ENCODE data around the gene SPINK1. TPM values are rescaled to one million over a fixed set of nuclear protein-coding genes. Genes with fewer than 3 reads are reported as not detected.
"Not testable (repeated sequence)": the region's sequence is repeated elsewhere in the genome, so short reads cannot be mapped to it uniquely, and the experiment has no call there.

The SPINK1 gene
- total and polyA plus RNA-seq, 4 donors = 4.0 to 20.2 (median 15.0) TPM

- no peak overlapping the region for H3K4me3 ChIP-seq
- TF ChIP-seq, protein P1, sequence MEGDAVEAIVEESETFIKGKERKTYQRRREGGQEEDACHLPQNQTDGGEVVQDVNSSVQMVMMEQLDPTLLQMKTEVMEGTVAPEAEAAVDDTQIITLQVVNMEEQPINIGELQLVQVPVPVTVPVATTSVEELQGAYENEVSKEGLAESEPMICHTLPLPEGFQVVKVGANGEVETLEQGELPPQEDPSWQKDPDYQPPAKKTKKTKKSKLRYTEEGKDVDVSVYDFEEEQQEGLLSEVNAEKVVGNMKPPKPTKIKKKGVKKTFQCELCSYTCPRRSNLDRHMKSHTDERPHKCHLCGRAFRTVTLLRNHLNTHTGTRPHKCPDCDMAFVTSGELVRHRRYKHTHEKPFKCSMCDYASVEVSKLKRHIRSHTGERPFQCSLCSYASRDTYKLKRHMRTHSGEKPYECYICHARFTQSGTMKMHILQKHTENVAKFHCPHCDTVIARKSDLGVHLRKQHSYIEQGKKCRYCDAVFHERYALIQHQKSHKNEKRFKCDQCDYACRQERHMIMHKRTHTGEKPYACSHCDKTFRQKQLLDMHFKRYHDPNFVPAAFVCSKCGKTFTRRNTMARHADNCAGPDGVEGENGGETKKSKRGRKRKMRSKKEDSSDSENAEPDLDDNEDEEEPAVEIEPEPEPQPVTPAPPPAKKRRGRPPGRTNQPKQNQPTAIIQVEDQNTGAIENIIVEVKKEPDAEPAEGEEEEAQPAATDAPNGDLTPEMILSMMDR (IDR thresholded peaks at IDR 0.05; ENCODE audit: control extremely low read depth, extremely low read depth) = no peak
- no peaks in the 10 kb centered on the region for H3K9me3 ChIP-seq (ENCODE audit: control insufficient read depth in 4 of 4, insufficient read depth in 3 of 4, low read length in 3 of 4)
- 59 to 75% methylated on average over 2 of the region's 2 CpGs for WGBS, 2 donors
- ATAC-seq (ENCODE audit: insufficient read depth, low FRiP score) (no peak), DNase-seq (peak in 2 of 3 donors; percentile 53 to 63)
- no peaks in the 10 kb centered on the region for H3K27me3 ChIP-seq (ENCODE audit: control insufficient read depth in 3 of 3, insufficient read depth in 3 of 3, low read length in 2 of 3)
- no peak overlapping the region for H3K9ac ChIP-seq (ENCODE audit: insufficient read depth in 1 of 2, low read length in 2 of 2)
- no peaks in the 10 kb centered on the region for H3K36me3 ChIP-seq (ENCODE audit: control insufficient read depth in 4 of 4, insufficient read depth in 4 of 4, low read length in 4 of 4)
- no peak overlapping the region for H3K27ac ChIP-seq (ENCODE audit: low read depth in 1 of 2, low read length in 1 of 2)
- H3K4me1 ChIP-seq (ENCODE audit: control insufficient read depth in 5 of 5, insufficient read depth in 5 of 5, low read length in 5 of 5) = peaks cover 0 to 18% (median 11%) of the 10 kb centered on the region in 5 donors
Observed at GRCh38 chr5:147826361-147826760, 5.1 kb downstream of the SPINK1 start.

DNA sequence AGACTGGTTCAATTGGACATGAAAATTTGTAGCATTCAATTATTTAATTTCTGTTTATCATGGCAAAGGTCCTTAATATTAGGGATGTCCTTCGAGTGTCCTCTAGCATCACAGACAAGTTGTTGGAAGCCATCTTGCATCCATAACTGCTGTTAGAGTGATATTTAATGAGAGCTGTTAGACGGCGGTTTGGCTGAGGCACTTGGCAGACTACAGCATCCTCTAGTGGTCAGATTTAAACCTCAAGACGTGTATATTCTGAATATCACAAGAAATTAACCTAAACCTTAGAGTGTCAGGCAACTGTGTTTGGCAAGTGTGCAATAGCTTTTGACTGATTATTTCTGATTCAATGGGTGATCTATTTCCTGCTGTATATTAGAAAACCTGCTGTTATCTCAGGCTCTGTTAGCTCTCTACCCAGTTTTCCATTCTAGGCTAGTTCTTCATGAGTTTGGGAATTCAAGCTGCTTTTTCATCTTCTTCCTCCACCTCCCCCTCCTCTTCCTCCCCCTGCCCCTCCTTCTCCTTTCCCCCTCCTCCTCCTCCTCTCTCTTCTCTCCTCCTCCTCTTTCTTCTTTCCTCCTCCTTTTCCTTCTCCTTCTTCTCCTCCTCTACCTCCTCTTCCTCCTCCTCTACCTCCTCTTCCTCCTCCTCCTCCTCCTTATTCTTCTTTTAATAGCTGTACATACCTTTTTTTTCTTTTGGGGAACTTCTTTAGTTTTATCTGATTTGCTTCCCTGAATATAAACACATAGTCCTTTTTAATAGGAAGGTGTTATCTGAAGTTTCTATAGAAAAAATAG, 8.6 kb downstream of the SPINK1 start:
- peak; percentile 62 to 91 (median 86) for DNase-seq
- H3K36me3 ChIP-seq (ENCODE audit: control insufficient read depth in 4 of 4, insufficient read depth in 4 of 4, low read length in 4 of 4) = no peaks in the 10 kb centered on the region
- no peaks in the 10 kb centered on the region for H3K9me3 ChIP-seq (ENCODE audit: control insufficient read depth in 4 of 4, insufficient read depth in 3 of 4, low read length in 3 of 4)
- H3K4me1 ChIP-seq (ENCODE audit: control insufficient read depth in 5 of 5, insufficient read depth in 5 of 5, low read length in 5 of 5) = peaks cover 0 to 15% (median 0%) of the 10 kb centered on the region in 5 donors
- 4 to 11% methylated on average over 4 of the region's 4 CpGs for WGBS, 2 donors
- no peak overlapping the region for H3K9ac ChIP-seq (ENCODE audit: insufficient read depth in 1 of 2, low read length in 2 of 2)
- TF ChIP-seq, protein P1 (IDR thresholded peaks at IDR 0.05; ENCODE audit: control extremely low read depth, extremely low read depth) = peak; percentile 95
- H3K4me3 ChIP-seq = no peak overlapping the region
- peak; percentile 58 for ATAC-seq (ENCODE audit: insufficient read depth, low FRiP score)
- no peaks in the 10 kb centered on the region for H3K27me3 ChIP-seq (ENCODE audit: control insufficient read depth in 3 of 3, insufficient read depth in 3 of 3, low read length in 2 of 3)
- no peak overlapping the region for H3K27ac ChIP-seq (ENCODE audit: low read depth in 1 of 2, low read length in 1 of 2)

- not testable (repeated sequence) for H3K9ac ChIP-seq (ENCODE audit: insufficient read depth in 1 of 2, low read length in 2 of 2); H3K27me3 ChIP-seq (ENCODE audit: control insufficient read depth in 3 of 3, insufficient read depth in 3 of 3, low read length in 2 of 3); H3K36me3 ChIP-seq (ENCODE audit: control insufficient read depth in 4 of 4, insufficient read depth in 4 of 4, low read length in 4 of 4); DNase-seq; H3K4me3 ChIP-seq; ATAC-seq (ENCODE audit: insufficient read depth, low FRiP score); H3K27ac ChIP-seq (ENCODE audit: low read depth in 1 of 2, low read length in 1 of 2); H3K9me3 ChIP-seq (ENCODE audit: control insufficient read depth in 4 of 4, insufficient read depth in 3 of 4, low read length in 3 of 4)
- peaks cover 0 to 15% (median 0%) of the 10 kb centered on the region in 5 donors for H3K4me1 ChIP-seq (ENCODE audit: control insufficient read depth in 5 of 5, insufficient read depth in 5 of 5, low read length in 5 of 5)
- WGBS, 2 donors = 88 to 89% methylated on average over 3 of the region's 3 CpGs
Observed at GRCh38 chr5:147822222-147822621, 9.2 kb downstream of the SPINK1 start.

GRCh38 chr5:147821766-147822165, 9.7 kb downstream of the SPINK1 start:
- DNase-seq (no peak), ATAC-seq (ENCODE audit: insufficient read depth, low FRiP score) (no peak)
- Histone ChIP-seq H3K4me1 (ENCODE audit: control insufficient read depth in 5 of 5, insufficient read depth in 5 of 5, low read length in 5 of 5) (peaks cover 0 to 15% (median 0%) of the 10 kb centered on the region in 5 donors), H3K9ac (ENCODE audit: insufficient read depth in 1 of 2, low read length in 2 of 2) (no peak overlapping the region), H3K36me3 (ENCODE audit: control insufficient read depth in 4 of 4, insufficient read depth in 4 of 4, low read length in 4 of 4) (no peaks in the 10 kb centered on the region), H3K27me3 (ENCODE audit: control insufficient read depth in 3 of 3, insufficient read depth in 3 of 3, low read length in 2 of 3) (no peaks in the 10 kb centered on the region), H3K27ac (ENCODE audit: low read depth in 1 of 2, low read length in 1 of 2) (no peak overlapping the region), H3K4me3 (no peak overlapping the region), H3K9me3 (ENCODE audit: control insufficient read depth in 4 of 4, insufficient read depth in 3 of 4, low read length in 3 of 4) (no peaks in the 10 kb centered on the region)
- 83 to 93% methylated on average over 5 of the region's 5 CpGs for WGBS, 2 donors
- TF ChIP-seq, protein P1 (IDR thresholded peaks at IDR 0.05; ENCODE audit: control extremely low read depth, extremely low read depth) = no peak
